GM23248 (cell line): ENCODE measurements around the gene RTEL1. TPM values are rescaled to one million over a fixed set of nuclear protein-coding genes. Genes with fewer than 3 reads are reported as not detected.
A peak's percentile ranks its signal among the peaks of the same experiment; 100 is the strongest.

Experiments
- DNase-seq: peaks from one replicate; pipeline ENCODE4 v3.0.0-alpha.2; 2015
- H2AFZ ChIP-seq: fragments of 200-600 bp; sonication (generic); 2 replicates; pipeline ENCODE4 v1.6.1; 2016; ENCODE audit warnings: antibody characterized with exemption
- H3F3A ChIP-seq: fragments of 200-600 bp; sonication (generic); 2 replicates; pipeline ENCODE4 v1.6.1; 2016; ENCODE audit warnings: mild to moderate bottlenecking, antibody characterized with exemption, mixed run types; ENCODE audit not compliant: insufficient read depth
- H3K27ac ChIP-seq: fragments of 200-600 bp; sonication (generic); 2 replicates; pipeline ENCODE4 v1.5.1; 2016; ENCODE audit warnings: mild to moderate bottlenecking
- H3K27me3 ChIP-seq: fragments of 200-600 bp; sonication (generic); replicated peaks from 2 replicates; pipeline ENCODE4 v1.6.1; 2016; ENCODE audit warnings: mild to moderate bottlenecking; ENCODE audit not compliant: insufficient read depth
- H3K36me3 ChIP-seq: fragments of 200-600 bp; sonication (generic); 2 replicates; pipeline ENCODE4 v1.6.1; 2016; ENCODE audit warnings: low read depth, mild to moderate bottlenecking
- H3K4me1 ChIP-seq: fragments of 200-600 bp; sonication (generic); 2 replicates; pipeline ENCODE4 v1.6.1; 2016; ENCODE audit warnings: mild to moderate bottlenecking; ENCODE audit not compliant: insufficient read depth
- H3K4me2 ChIP-seq: fragments of 200-600 bp; sonication (generic); one replicate; pipeline ENCODE4 v1.6.1; 2016; ENCODE audit warnings: mild to moderate bottlenecking; ENCODE audit not compliant: unreplicated experiment
- H3K4me3 ChIP-seq: fragments of 200-600 bp; sonication (generic); 2 replicates; pipeline ENCODE4 v1.5.1; 2016; ENCODE audit warnings: mild to moderate bottlenecking
- H3K79me2 ChIP-seq: fragments of 200-600 bp; sonication (generic); 2 replicates; pipeline ENCODE4 v1.6.1; 2016; ENCODE audit warnings: mild to moderate bottlenecking; ENCODE audit not compliant: insufficient read depth
- H3K9ac ChIP-seq: fragments of 200-600 bp; sonication (generic); 2 replicates; pipeline ENCODE4 v1.6.1; 2016; ENCODE audit warnings: mild to moderate bottlenecking
- H3K9me2 ChIP-seq: fragments of 200-600 bp; sonication (generic); 2 replicates; pipeline ENCODE4 v1.6.1; 2016; ENCODE audit warnings: mixed run types, mild to moderate bottlenecking, moderate library complexity; ENCODE audit not compliant: insufficient read depth
- H3K9me3 ChIP-seq: fragments of 200-600 bp; sonication (generic); one replicate; pipeline ENCODE4 v1.6.1; 2017; ENCODE audit warnings: low read depth
- H4K20me1 ChIP-seq: fragments of 200-600 bp; sonication (generic); 2 replicates; pipeline ENCODE4 v1.6.0; 2016; ENCODE audit not compliant: insufficient read depth
- EZH2 ChIP-seq: fragments of 200-600 bp; sonication (generic); IDR thresholded peaks from 2 replicates; pipeline ENCODE4 v1.6.1; 2018; ENCODE audit warnings: antibody characterized with exemption, mild to moderate bottlenecking; ENCODE audit not compliant: insufficient read depth, poor library complexity, severe bottlenecking
- EZH2phosphoT487 ChIP-seq: fragments of 200-600 bp; sonication (generic); IDR thresholded peaks from 2 replicates; pipeline ENCODE4 v1.6.1; 2018; ENCODE audit warnings: antibody characterized with exemption, moderate library complexity, mild to moderate bottlenecking, low read depth; ENCODE audit not compliant: insufficient read depth
- WGBS, 2 experiments: methylation state at CpG; one replicate each; pipeline ENCODE4 v1.1.6; 2015 to 2017; ENCODE audit warnings: low lambda C conversion rate in 2 of 2, low coverage in 1 of 2; ENCODE audit errors: missing lambda C conversion rate in 2 of 2; 5-methylcytosine and 5-hydroxymethylcytosine counted together
- in situ Hi-C: fragments of 300-500 bp; cut with MboI; formaldehyde crosslinking; loops from 2 replicates; pipeline ENCODE4 v1.15.0; 2020
- polyA plus RNA-seq: library from polyadenylated mRNA; unstranded; fragments of >200 nt; fragmentation: Nextera tagmentation; extraction: Ambion mirVana; gene quantifications from 2 replicates; pipeline ENCODE4 v1.2.1, GENCODE V29; 2016
- total RNA-seq: library from RNA; depleted of rRNA; stranded (reverse); fragments of >200 nt; shearing (Covaris generic); gene quantifications from 2 replicates; pipeline ENCODE4 v1.2.3, GENCODE V29; 2014

Gene RTEL1
- total and polyA plus RNA-seq, 2 experiments from 2014 or later = 8.6 to 15.6 TPM

GRCh38 chr20:63681609-63682142, 23.6 kb downstream of the RTEL1 start:
- Histone ChIP-seq H3K4me3 (no peak overlapping the region), H3K27ac (peak overlapping the region; percentile 93), H2AFZ (0 out of 2 replicates have a peak overlapping the region, but pooled peaks have one; percentile 18), H4K20me1 (no peaks in the 10 kb centered on the region), H3K9ac (peak overlapping the region; percentile 65), H3K79me2 (no peaks in the 10 kb centered on the region), H3K36me3 (no peaks in the 10 kb centered on the region), H3F3A (peaks cover 32% of the 10 kb centered on the region), H3K9me2 (no peaks in the 10 kb centered on the region), H3K27me3 (no peaks in the 10 kb centered on the region), H3K4me1 (peaks cover 24% of the 10 kb centered on the region), H3K9me3 (no peaks in the 10 kb centered on the region), H3K4me2 (no peak overlapping the region)
- in situ Hi-C loops = no loop called here
- DNase-seq = no peak
- TF ChIP-seq EZH2 (no peak), EZH2phosphoT487 (no peak)
- whole genome bisulfite sequencing, 2 experiments = 83 to 88% methylated on average over 12 to 13 of the region's 13 CpGs

DNA sequence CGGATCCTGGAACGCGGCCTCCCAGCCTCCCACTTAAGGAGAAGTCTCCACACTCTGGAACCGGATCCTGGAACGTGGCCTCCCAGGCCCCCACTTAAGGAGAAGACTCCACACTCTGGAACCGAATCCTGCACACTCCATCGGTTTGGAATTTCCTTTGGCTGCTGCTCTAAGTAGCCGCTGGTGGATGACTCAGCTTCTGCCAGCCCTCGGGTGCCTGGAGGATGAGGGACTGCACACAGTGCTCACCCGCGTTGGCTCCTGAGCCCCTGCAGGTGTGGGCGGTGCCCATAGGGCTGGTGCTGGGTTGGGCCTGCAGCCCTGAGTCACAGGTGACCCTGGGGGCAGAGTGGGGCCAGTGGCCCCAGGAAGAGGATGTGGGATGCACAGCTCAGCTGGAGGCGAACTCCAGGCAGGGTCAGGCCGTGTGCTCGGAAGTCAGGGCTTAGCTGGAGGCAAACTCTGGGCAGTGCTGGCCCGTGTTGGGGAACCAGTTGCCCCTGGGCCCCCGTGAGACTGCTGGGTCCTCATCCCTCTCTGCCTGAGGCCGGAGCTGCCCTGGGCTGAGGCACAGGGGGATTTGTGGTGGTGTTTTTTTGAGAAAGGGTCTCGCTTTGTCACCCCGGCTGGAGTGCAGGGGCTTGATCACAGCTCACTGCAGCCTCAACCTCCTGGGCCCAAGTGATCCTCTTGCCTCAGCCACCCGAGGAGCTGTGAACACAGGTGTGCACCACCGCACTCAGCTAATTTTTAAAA, 24.4 kb downstream of the RTEL1 start:
- Histone ChIP-seq H2AFZ (0 out of 2 replicates have a peak overlapping the region, but pooled peaks have one; percentile 18), H3K9me2 (no peaks in the 10 kb centered on the region), H3K27ac (peak overlapping the region; percentile 93), H3K9ac (peak overlapping the region; percentile 65), H3K4me3 (no peak overlapping the region), H3K4me1 (peaks cover 32% of the 10 kb centered on the region), H3K36me3 (no peaks in the 10 kb centered on the region), H3K4me2 (peak overlapping the region; percentile 37), H3K27me3 (no peaks in the 10 kb centered on the region), H4K20me1 (no peaks in the 10 kb centered on the region), H3F3A (peaks cover 37% of the 10 kb centered on the region), H3K9me3 (no peaks in the 10 kb centered on the region), H3K79me2 (no peaks in the 10 kb centered on the region)
- in situ Hi-C loops = no loop called here
- peak; percentile 98 for DNase-seq
- 16 to 21% methylated on average over 18 to 22 of the region's 22 CpGs for WGBS, 2 experiments
- TF ChIP-seq EZH2phosphoT487 (no peak), EZH2 (no peak)

GRCh38 chr20:63685269-63686026, 27.3 kb downstream of the RTEL1 start:
- TF ChIP-seq EZH2phosphoT487 (no peak), EZH2 (no peak)
- no peaks in the 10 kb centered on the region for H3K9me3 ChIP-seq
- WGBS, 2 experiments = 83 to 88% methylated on average over 10 to 20 of the region's 21 CpGs
- H3K9ac ChIP-seq = peak overlapping the region; percentile 77
- no peaks in the 10 kb centered on the region for H3K27me3 ChIP-seq
- in situ Hi-C loops = no loop called here
- no peaks in the 10 kb centered on the region for H3K9me2 ChIP-seq
- DNase-seq = no peak
- H3K79me2 ChIP-seq = no peaks in the 10 kb centered on the region
- H3K27ac ChIP-seq = peak overlapping the region; percentile 92
- peaks cover 35% of the 10 kb centered on the region for H3K4me1 ChIP-seq
- no peak overlapping the region for H3K4me3 ChIP-seq
- no peaks in the 10 kb centered on the region for H3K36me3 ChIP-seq
- H4K20me1 ChIP-seq = no peaks in the 10 kb centered on the region
- H3F3A ChIP-seq = peaks cover 40% of the 10 kb centered on the region
- no peak overlapping the region for H3K4me2 ChIP-seq
- H2AFZ ChIP-seq = no peak overlapping the region

DNA sequence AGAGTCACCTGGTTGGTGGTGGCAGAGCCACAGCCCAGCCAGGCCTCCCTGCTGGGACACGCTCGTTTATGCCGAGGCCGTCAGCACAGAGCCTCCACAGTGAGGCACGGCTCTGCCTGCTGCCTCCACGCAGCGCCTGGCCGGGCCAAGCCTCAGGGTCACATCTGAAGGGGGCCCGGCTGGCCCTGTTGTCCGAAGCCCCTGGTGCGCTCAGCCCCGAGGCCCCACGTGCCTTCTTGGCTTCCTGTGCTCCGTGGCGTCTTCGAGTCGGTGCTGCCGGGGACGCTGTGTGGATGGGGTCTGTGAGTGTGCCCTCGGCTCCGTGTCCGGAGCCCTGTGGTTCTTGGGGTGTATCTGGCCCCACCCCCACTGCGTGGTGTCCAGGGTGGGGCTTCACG, 28.0 kb downstream of the RTEL1 start:
- no peaks in the 10 kb centered on the region for H3K27me3 ChIP-seq
- TF ChIP-seq EZH2 (no peak), EZH2phosphoT487 (no peak)
- H3K27ac ChIP-seq = peak overlapping the region; percentile 92
- DNase-seq = no peak
- H3K79me2 ChIP-seq = no peaks in the 10 kb centered on the region
- no peaks in the 10 kb centered on the region for H4K20me1 ChIP-seq
- no peaks in the 10 kb centered on the region for H3K9me3 ChIP-seq
- H3K4me3 ChIP-seq = no peak overlapping the region
- no peaks in the 10 kb centered on the region for H3K36me3 ChIP-seq
- peak overlapping the region; percentile 77 for H3K9ac ChIP-seq
- WGBS, 2 experiments = 67 to 80% methylated on average over 16 to 24 of the region's 24 CpGs
- in situ Hi-C loops = no loop called here
- peaks cover 40% of the 10 kb centered on the region for H3F3A ChIP-seq
- 0 out of 2 replicates have a peak overlapping the region, but pooled peaks have one; percentile 33 for H2AFZ ChIP-seq
- peaks cover 35% of the 10 kb centered on the region for H3K4me1 ChIP-seq
- no peaks in the 10 kb centered on the region for H3K9me2 ChIP-seq
- H3K4me2 ChIP-seq = peak overlapping the region; percentile 11
